Nephron progenitor cell (in vitro differentiated cells): ENCODE results near the gene ZNF562.

Source experiments
- DNase-seq: peaks from one replicate; pipeline ENCODE4 v3.0.0; 2021
- H3K27ac Mint-ChIP-seq: 2 replicates; pipeline ENCODE4 v1.8.0; 2021; ENCODE audit warnings: mild to moderate bottlenecking, moderate library complexity, mixed read lengths
- H3K27me3 Mint-ChIP-seq: 2 replicates; pipeline ENCODE4 v1.8.0; 2021; ENCODE audit warnings: mild to moderate bottlenecking, low read depth, mixed read lengths; ENCODE audit not compliant: poor library complexity
- H3K36me3 Mint-ChIP-seq: 2 replicates; pipeline ENCODE4 v1.8.0; 2021; ENCODE audit warnings: low read depth, mixed read lengths
- H3K4me1 Mint-ChIP-seq: 2 replicates; pipeline ENCODE4 v1.8.0; 2021; ENCODE audit warnings: mixed read lengths
- H3K4me3 Mint-ChIP-seq: 2 replicates; pipeline ENCODE4 v1.8.0; 2021; ENCODE audit warnings: mild to moderate bottlenecking, moderate library complexity, mixed read lengths
- H3K9me3 Mint-ChIP-seq: 2 replicates; pipeline ENCODE4 v1.8.0; 2021; ENCODE audit warnings: mild to moderate bottlenecking, moderate library complexity, mixed read lengths
- TF ChIP-seq, protein P1 (sequence below): fragments of 200-600 bp; sonication (generic); IDR thresholded peaks from 2 replicates; pipeline ENCODE4 v1.5.0; 2021; ENCODE audit warnings: antibody characterized with exemption

ZNF562 gene

DNA sequence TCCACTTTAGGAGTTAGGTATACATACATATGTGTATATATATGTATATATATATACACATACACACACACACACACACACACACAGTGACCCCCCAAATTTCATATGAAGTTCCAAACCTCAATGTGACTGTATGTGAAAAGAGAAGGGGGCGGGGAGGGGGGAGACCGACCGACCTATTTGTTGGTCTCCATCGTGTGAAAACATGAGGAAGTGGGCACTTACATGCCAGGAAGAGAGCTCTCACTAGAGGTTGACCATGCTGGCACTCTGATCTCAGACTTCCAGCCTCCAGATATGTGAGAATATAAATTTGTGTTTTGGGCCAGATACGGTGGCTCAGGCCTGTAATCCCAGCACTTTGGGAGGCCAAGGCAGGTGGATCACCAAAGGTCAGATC is 24.6 kb downstream of the ZNF562 start:
- peaks cover 97% of the 10 kb centered on the region for H3K36me3 Mint-ChIP-seq
- no peak for DNase-seq
- no peak overlapping the region for H3K4me3 Mint-ChIP-seq
- no peak overlapping the region for H3K27ac Mint-ChIP-seq
- TF ChIP-seq, protein P1, sequence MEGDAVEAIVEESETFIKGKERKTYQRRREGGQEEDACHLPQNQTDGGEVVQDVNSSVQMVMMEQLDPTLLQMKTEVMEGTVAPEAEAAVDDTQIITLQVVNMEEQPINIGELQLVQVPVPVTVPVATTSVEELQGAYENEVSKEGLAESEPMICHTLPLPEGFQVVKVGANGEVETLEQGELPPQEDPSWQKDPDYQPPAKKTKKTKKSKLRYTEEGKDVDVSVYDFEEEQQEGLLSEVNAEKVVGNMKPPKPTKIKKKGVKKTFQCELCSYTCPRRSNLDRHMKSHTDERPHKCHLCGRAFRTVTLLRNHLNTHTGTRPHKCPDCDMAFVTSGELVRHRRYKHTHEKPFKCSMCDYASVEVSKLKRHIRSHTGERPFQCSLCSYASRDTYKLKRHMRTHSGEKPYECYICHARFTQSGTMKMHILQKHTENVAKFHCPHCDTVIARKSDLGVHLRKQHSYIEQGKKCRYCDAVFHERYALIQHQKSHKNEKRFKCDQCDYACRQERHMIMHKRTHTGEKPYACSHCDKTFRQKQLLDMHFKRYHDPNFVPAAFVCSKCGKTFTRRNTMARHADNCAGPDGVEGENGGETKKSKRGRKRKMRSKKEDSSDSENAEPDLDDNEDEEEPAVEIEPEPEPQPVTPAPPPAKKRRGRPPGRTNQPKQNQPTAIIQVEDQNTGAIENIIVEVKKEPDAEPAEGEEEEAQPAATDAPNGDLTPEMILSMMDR, result no peak
- peaks cover 8% of the 10 kb centered on the region for H3K27me3 Mint-ChIP-seq
- peaks cover 65% of the 10 kb centered on the region for H3K9me3 Mint-ChIP-seq
- no peaks in the 10 kb centered on the region for H3K4me1 Mint-ChIP-seq

DNA sequence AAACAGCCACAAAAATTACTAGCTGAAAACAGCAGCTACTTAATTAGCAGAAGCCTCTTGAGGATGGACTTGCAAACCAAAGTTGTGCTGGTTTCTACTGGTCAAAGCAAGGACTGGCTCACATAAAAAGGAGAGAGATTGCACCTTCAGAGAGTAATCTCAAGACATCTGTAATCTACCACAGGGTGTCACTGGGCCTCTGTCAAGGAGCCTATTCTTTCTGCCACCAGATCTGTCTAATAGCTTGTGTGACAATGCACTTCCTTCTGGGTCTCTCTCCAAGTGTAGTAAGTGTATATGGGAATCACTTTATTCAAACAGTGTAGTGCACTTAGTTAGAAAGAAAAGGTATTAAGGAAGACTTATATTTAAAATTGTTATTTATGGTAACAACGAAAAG is 29.4 kb downstream of the ZNF562 start:
- no peak for DNase-seq
- Mint-ChIP-seq H3K4me1 (peaks cover 7% of the 10 kb centered on the region), H3K27me3 (peaks cover 2% of the 10 kb centered on the region), H3K27ac (no peak overlapping the region), H3K36me3 (peaks cover 74% of the 10 kb centered on the region), H3K4me3 (no peak overlapping the region), H3K9me3 (peaks cover 45% of the 10 kb centered on the region)
- TF ChIP-seq, protein P1, result no peak

DNA sequence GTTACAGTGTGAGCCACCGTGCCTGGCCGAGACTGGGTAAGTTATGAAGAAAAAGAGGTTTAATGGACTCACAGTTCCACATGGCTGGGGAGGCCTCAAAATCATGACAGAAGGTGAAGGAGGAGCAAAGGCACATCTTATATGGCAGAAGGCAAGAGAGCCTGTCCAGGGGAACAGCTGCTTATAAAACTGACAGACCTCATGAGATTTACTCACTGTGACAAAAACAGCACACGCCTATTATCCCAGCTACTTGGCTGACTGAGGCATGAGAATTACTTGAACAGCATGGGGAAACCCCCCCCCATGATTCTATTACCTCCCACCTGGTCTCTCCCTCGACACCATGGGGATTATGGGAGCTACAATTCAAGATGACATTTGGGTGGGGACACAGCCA is 30.4 kb downstream of the ZNF562 start:
- H3K27me3 Mint-ChIP-seq, result peaks cover 2% of the 10 kb centered on the region
- H3K27ac Mint-ChIP-seq, result peak overlapping the region; percentile 30
- TF ChIP-seq, protein P1, result no peak
- peaks cover 11% of the 10 kb centered on the region for H3K4me1 Mint-ChIP-seq
- DNase-seq, result no peak
- H3K9me3 Mint-ChIP-seq, result peaks cover 37% of the 10 kb centered on the region
- H3K36me3 Mint-ChIP-seq, result peaks cover 64% of the 10 kb centered on the region
- H3K4me3 Mint-ChIP-seq, result no peak overlapping the region

DNA sequence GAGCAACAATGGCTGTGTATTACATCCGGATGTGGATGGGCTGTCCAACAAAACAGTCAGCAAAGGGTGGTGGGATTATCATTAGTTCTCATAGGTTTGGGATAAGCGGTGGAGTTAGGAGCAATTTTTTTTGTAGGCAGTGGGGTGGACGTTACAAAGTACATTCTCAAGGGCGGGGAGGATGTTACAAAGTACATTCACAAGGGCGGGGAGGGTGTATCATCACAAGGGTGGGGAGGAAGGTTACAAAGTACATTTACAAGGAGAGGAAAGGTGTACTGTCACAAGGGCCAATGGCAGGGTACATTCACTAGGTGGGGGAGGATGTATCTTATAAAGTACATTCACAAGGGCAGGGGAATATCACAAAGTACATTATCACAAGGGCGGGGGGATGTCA is 33.1 kb downstream of the ZNF562 start:
- Mint-ChIP-seq H3K9me3 (peaks cover 29% of the 10 kb centered on the region), H3K27ac (no peak overlapping the region), H3K36me3 (peaks cover 38% of the 10 kb centered on the region), H3K4me3 (no peak overlapping the region), H3K27me3 (peaks cover 2% of the 10 kb centered on the region), H3K4me1 (peaks cover 11% of the 10 kb centered on the region)
- TF ChIP-seq, protein P1, result no peak
- DNase-seq, result no peak

DNA sequence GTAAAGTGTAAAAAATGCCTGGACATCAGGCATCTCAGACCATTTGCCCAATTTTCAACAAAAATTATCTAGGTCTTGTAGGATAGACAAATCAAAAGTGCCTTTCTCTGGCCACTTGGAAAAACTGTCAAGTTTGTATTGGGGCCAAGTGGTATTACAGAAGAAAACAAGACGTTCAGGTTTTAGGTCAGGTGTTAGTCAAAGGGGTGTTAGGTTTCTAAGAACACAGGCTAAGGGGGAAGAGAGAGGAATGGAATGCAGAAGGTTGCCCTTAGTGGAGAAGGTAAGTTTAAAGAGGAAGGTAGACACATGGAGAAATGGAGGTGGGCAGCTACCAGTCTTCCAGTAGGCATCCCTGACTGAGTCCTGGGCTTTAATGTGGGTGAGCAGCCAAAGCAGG is 33.9 kb downstream of the ZNF562 start:
- Mint-ChIP-seq H3K27ac (peak overlapping the region; percentile 79), H3K9me3 (peaks cover 29% of the 10 kb centered on the region), H3K36me3 (peaks cover 30% of the 10 kb centered on the region), H3K27me3 (no peaks in the 10 kb centered on the region), H3K4me1 (peaks cover 11% of the 10 kb centered on the region), H3K4me3 (no peak overlapping the region)
- DNase-seq, result no peak
- TF ChIP-seq, protein P1, result no peak

DNA sequence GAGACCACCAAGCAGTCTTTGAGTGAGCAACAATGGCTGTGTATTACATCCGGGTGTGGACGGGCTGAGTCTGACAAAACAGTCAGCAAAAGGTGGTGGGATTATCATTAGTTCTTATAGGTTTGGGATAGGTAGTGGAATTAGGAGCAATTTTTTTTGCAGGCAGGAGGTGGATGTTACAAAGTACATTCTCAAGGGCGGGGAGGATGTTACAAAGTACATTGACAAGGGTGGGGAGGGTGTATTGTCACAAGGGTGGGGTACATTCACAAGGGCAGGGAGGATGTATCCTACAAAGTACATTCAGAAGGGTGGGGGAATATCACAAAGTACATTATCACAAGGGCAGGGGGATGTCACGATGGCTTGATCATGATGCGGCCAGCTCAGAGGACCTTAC is 38.9 kb downstream of the ZNF562 start:
- no peaks in the 10 kb centered on the region for H3K27me3 Mint-ChIP-seq
- no peak for DNase-seq
- TF ChIP-seq, protein P1, result no peak
- H3K9me3 Mint-ChIP-seq, result peaks cover 7% of the 10 kb centered on the region
- no peak overlapping the region for H3K4me3 Mint-ChIP-seq
- peaks cover 31% of the 10 kb centered on the region for H3K36me3 Mint-ChIP-seq
- no peak overlapping the region for H3K27ac Mint-ChIP-seq
- H3K4me1 Mint-ChIP-seq, result peaks cover 9% of the 10 kb centered on the region
